GM18526 (cell line): ENCODE data around the gene STOML1.

Source experiments
- POLR2A ChIP-seq: IDR thresholded peaks from 3 replicates; pipeline ENCODE4 v1.6.1; 2011; ENCODE audit not compliant: insufficient read length; ENCODE audit errors: extremely low read depth

The STOML1 gene

GRCh38 chr15:73985101-73985873, 6.8 kb downstream of the STOML1 start:
- no peak for TF ChIP-seq POLR2A

- no peak for TF ChIP-seq POLR2A
These were observed 7.7 kb downstream of the STOML1 start for GRCh38 chr15:73984208-73984979.

- TF ChIP-seq POLR2A: no peak
These were observed 8.3 kb downstream of the STOML1 start for GRCh38 chr15:73983773-73984172.

- no peak for TF ChIP-seq POLR2A
These were observed 8.8 kb downstream of the STOML1 start for GRCh38 chr15:73983211-73983727.

- TF ChIP-seq POLR2A: peak; percentile 31
These were observed 9.7 kb downstream of the STOML1 start for GRCh38 chr15:73982222-73982962.

GRCh38 chr15:73981761-73982221, 10.3 kb downstream of the STOML1 start:
- TF ChIP-seq POLR2A: no peak

GRCh38 chr15:73979636-73980035, 12.5 kb downstream of the STOML1 start:
- TF ChIP-seq POLR2A: no peak

GRCh38 chr15:73978896-73979295, 13.2 kb downstream of the STOML1 start:
- no peak for TF ChIP-seq POLR2A

- no peak for TF ChIP-seq POLR2A
These were observed 19.0 kb downstream of the STOML1 start for GRCh38 chr15:73972984-73973682.

GRCh38 chr15:73969151-73969759, 22.8 kb downstream of the STOML1 start:
- no peak for TF ChIP-seq POLR2A

- no peak for TF ChIP-seq POLR2A
These were observed 23.6 kb downstream of the STOML1 start for GRCh38 chr15:73968461-73968860.

GRCh38 chr15:73965758-73966113, 26.4 kb downstream of the STOML1 start:
- no peak for TF ChIP-seq POLR2A

- no peak for TF ChIP-seq POLR2A
These were observed 26.9 kb downstream of the STOML1 start for GRCh38 chr15:73965094-73965757.

GRCh38 chr15:73964736-73965093, 27.4 kb downstream of the STOML1 start:
- TF ChIP-seq POLR2A: no peak

- no peak for TF ChIP-seq POLR2A
These were observed 29.7 kb downstream of the STOML1 start for GRCh38 chr15:73962433-73962832.

- no peak for TF ChIP-seq POLR2A
These were observed 32.3 kb downstream of the STOML1 start for GRCh38 chr15:73959801-73960200.
